ENCODE results near the gene PLEKHM3. TPM values are rescaled to one million over a fixed set of nuclear protein-coding genes. Genes with fewer than 3 reads are reported as not detected.

Gene PLEKHM3
- total and polyA plus RNA-seq, 2 experiments from 2014 or later = 3.9 to 8.8 TPM

DNA sequence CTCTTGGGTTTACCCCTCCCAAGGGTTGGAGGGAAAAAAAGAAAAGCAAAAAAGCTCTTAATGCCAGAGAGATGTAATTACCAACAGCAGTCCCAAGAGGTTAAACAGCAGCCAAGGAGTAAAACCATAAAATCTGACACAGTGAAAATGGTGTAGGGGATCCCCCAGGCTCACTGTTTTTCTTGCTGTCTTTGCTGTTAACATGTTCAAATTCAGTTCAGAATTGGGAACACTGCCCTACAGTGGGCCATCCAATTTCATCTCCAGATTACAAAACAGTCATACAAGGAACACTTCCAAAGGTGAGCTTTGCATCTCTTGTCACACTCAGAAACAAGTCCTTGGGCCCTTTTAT lies 54.5 kb downstream of the PLEKHM3 start (continued):
- TF ChIP-seq ETS1 (IDR thresholded peaks at IDR 0.05) = no peak
- TF ChIP-seq, protein P1, sequence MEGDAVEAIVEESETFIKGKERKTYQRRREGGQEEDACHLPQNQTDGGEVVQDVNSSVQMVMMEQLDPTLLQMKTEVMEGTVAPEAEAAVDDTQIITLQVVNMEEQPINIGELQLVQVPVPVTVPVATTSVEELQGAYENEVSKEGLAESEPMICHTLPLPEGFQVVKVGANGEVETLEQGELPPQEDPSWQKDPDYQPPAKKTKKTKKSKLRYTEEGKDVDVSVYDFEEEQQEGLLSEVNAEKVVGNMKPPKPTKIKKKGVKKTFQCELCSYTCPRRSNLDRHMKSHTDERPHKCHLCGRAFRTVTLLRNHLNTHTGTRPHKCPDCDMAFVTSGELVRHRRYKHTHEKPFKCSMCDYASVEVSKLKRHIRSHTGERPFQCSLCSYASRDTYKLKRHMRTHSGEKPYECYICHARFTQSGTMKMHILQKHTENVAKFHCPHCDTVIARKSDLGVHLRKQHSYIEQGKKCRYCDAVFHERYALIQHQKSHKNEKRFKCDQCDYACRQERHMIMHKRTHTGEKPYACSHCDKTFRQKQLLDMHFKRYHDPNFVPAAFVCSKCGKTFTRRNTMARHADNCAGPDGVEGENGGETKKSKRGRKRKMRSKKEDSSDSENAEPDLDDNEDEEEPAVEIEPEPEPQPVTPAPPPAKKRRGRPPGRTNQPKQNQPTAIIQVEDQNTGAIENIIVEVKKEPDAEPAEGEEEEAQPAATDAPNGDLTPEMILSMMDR (conservative IDR thresholded peaks at IDR 0.05; ENCODE audit: low read depth in 2 of 2) = no peak

DNA sequence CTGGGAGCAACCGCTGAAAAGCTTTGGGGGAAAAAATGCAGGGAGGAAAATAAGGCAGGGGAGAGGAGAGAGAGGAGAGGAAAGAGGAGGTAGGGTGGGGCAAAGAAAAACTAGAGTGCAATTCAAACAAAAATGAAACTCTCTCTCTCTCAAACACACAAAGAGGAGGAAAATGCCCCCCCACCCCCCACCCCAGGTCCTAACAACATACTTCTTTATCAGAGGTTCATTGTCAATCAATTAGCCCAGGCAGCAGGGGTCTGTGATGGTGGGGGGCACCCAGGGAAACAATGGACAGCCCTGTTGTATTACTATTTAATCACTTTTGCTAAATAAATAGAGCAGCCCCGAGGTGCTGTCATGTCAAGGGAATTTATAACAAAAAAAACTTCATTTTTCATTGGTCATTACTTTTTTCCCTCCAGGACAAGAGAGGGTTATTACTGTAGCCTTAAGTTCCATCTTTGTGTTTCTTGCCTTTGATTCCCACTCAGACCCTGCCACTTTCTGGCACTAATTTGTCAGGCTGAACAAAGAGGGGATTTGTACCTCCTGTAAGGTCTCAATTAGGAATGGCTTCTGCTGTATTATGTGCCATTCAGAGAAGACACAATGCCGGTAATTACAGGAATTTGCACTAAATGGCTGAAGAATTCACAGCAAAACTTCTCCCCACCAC lies 55.0 kb downstream of the PLEKHM3 start:
- no peaks in the 10 kb centered on the region for H3K27me3 Mint-ChIP-seq (ENCODE audit: insufficient read depth, low read depth, poor library complexity)
- DNase-seq (ENCODE audit: low spot score) (peak; percentile 67), ATAC-seq (peak; percentile 81)
- Histone ChIP-seq H3K79me2 (replicated peaks; ENCODE audit: insufficient read depth) (no peaks in the 10 kb centered on the region), H3F3A (replicated peaks; ENCODE audit: low read depth) (peaks cover 4% of the 10 kb centered on the region; the same call in 1 of the 2 replicates), H3K4me2 (peak overlapping the region; percentile 68), H2AFZ (no peak overlapping the region), H4K20me1 (replicated peaks; ENCODE audit: insufficient read depth) (no peaks in the 10 kb centered on the region), H3K4me3 (peak overlapping the region; percentile 37), H3K36me3 (ENCODE audit: insufficient read depth) (no peaks in the 10 kb centered on the region), H3K27ac (ENCODE audit: low read depth) (peak overlapping the region; percentile 95), H3K9me2 (ENCODE audit: insufficient read depth) (no peaks in the 10 kb centered on the region), H3K4me1 (ENCODE audit: insufficient read depth) (peaks cover 54% of the 10 kb centered on the region), H3K27me3 (ENCODE audit: insufficient read depth) (no peaks in the 10 kb centered on the region)
- H3K9me3 Mint-ChIP-seq = no peaks in the 10 kb centered on the region
- no peaks in the 10 kb centered on the region for H3K36me3 Mint-ChIP-seq (ENCODE audit: low read depth)
- peaks cover 62% of the 10 kb centered on the region for H3K4me1 Mint-ChIP-seq
- H3K4me3 Mint-ChIP-seq = peak overlapping the region; percentile 49
- TF ChIP-seq CREB1 (CRISPR knock-in tag; IDR thresholded peaks at IDR 0.05; ENCODE audit: low read depth) (no peak; the same call in 1 of the 2 replicates), EZH2 (IDR thresholded peaks at IDR 0.05; ENCODE audit: low read depth, unreplicated experiment) (no peak), NANOG (IDR thresholded peaks at IDR 0.05; ENCODE audit: borderline replicate concordance) (peak; percentile 63), ETS1 (IDR thresholded peaks at IDR 0.05) (no peak)
- peak overlapping the region; percentile 93 for H3K27ac Mint-ChIP-seq

DNA sequence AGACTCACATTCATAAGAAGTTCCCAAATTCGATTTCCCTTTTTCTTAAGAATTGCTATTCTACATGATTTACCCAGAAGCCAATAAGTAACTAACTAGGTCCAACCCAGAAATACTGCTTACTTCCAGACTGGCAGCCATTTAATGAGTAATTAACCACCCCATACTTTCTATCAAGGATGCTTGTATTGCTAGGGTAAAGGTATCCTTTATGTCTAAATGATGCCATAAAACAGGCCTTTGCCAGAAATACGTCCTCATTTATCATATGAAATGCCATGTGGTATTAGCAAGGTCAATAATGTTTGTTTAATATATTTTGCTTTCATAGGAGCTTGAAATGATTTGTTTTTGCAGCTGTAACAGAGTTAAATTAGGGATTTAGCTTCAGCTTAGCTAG lies 56.1 kb downstream of the PLEKHM3 start:
- H3K27ac Mint-ChIP-seq = peak overlapping the region; percentile 93
- DNase-seq (ENCODE audit: low spot score) (no peak), ATAC-seq (no peak)
- Histone ChIP-seq H3K9me2 (ENCODE audit: insufficient read depth) (no peaks in the 10 kb centered on the region), H4K20me1 (replicated peaks; ENCODE audit: insufficient read depth) (no peaks in the 10 kb centered on the region), H3K4me1 (ENCODE audit: insufficient read depth) (peaks cover 56% of the 10 kb centered on the region), H3F3A (replicated peaks; ENCODE audit: low read depth) (peaks cover 4% of the 10 kb centered on the region; the same call in 1 of the 2 replicates), H3K27me3 (ENCODE audit: insufficient read depth) (no peaks in the 10 kb centered on the region), H3K79me2 (replicated peaks; ENCODE audit: insufficient read depth) (no peaks in the 10 kb centered on the region), H3K27ac (ENCODE audit: low read depth) (peak overlapping the region; percentile 95), H3K4me2 (peak overlapping the region; percentile 68), H2AFZ (no peak overlapping the region), H3K4me3 (peak overlapping the region; percentile 37; the same call in 1 of the 2 replicates), H3K36me3 (ENCODE audit: insufficient read depth) (no peaks in the 10 kb centered on the region)
- H3K4me3 Mint-ChIP-seq = no peak overlapping the region; the same call in 2 of the 3 replicates
- no peaks in the 10 kb centered on the region for H3K27me3 Mint-ChIP-seq (ENCODE audit: insufficient read depth, low read depth, poor library complexity)
- H3K36me3 Mint-ChIP-seq (ENCODE audit: low read depth) = no peaks in the 10 kb centered on the region
- peaks cover 63% of the 10 kb centered on the region for H3K4me1 Mint-ChIP-seq
- no peaks in the 10 kb centered on the region for H3K9me3 Mint-ChIP-seq
- TF ChIP-seq, protein P2, sequence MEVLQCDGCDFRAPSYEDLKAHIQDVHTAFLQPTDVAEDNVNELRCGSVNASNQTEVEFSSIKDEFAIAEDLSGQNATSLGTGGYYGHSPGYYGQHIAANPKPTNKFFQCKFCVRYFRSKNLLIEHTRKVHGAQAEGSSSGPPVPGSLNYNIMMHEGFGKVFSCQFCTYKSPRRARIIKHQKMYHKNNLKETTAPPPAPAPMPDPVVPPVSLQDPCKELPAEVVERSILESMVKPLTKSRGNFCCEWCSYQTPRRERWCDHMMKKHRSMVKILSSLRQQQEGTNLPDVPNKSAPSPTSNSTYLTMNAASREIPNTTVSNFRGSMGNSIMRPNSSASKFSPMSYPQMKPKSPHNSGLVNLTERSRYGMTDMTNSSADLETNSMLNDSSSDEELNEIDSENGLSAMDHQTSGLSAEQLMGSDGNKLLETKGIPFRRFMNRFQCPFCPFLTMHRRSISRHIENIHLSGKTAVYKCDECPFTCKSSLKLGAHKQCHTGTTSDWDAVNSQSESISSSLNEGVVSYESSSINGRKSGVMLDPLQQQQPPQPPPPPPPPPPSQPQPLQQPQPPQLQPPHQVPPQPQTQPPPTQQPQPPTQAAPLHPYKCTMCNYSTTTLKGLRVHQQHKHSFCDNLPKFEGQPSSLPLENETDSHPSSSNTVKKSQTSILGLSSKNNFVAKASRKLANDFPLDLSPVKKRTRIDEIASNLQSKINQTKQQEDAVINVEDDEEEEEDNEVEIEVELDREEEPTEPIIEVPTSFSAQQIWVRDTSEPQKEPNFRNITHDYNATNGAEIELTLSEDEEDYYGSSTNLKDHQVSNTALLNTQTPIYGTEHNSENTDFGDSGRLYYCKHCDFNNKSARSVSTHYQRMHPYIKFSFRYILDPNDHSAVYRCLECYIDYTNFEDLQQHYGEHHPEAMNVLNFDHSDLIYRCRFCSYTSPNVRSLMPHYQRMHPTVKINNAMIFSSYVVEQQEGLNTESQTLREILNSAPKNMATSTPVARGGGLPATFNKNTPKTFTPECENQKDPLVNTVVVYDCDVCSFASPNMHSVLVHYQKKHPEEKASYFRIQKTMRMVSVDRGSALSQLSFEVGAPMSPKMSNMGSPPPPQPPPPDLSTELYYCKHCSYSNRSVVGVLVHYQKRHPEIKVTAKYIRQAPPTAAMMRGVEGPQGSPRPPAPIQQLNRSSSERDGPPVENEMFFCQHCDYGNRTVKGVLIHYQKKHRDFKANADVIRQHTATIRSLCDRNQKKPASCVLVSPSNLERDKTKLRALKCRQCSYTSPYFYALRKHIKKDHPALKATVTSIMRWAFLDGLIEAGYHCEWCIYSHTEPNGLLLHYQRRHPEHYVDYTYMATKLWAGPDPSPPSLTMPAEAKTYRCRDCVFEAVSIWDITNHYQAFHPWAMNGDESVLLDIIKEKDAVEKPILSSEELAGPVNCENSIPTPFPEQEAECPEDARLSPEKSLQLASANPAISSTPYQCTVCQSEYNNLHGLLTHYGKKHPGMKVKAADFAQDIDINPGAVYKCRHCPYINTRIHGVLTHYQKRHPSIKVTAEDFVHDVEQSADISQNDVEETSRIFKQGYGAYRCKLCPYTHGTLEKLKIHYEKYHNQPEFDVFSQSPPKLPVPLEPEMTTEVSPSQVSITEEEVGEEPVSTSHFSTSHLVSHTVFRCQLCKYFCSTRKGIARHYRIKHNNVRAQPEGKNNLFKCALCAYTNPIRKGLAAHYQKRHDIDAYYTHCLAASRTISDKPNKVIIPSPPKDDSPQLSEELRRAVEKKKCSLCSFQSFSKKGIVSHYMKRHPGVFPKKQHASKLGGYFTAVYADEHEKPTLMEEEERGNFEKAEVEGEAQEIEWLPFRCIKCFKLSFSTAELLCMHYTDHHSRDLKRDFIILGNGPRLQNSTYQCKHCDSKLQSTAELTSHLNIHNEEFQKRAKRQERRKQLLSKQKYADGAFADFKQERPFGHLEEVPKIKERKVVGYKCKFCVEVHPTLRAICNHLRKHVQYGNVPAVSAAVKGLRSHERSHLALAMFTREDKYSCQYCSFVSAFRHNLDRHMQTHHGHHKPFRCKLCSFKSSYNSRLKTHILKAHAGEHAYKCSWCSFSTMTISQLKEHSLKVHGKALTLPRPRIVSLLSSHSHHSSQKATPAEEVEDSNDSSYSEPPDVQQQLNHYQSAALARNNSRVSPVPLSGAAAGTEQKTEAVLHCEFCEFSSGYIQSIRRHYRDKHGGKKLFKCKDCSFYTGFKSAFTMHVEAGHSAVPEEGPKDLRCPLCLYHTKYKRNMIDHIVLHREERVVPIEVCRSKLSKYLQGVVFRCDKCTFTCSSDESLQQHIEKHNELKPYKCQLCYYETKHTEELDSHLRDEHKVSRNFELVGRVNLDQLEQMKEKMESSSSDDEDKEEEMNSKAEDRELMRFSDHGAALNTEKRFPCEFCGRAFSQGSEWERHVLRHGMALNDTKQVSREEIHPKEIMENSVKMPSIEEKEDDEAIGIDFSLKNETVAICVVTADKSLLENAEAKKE (CRISPR knock-in tag; IDR thresholded peaks at IDR 0.05) = no peak
- TF ChIP-seq ZNF114 (CRISPR knock-in tag; IDR thresholded peaks at IDR 0.05) = no peak
- TF ChIP-seq ZNF331 (CRISPR knock-in tag; IDR thresholded peaks at IDR 0.05; ENCODE audit: low read depth) = no peak
- TF ChIP-seq STAT1 (IDR thresholded peaks at IDR 0.05; ENCODE audit: unreplicated experiment) = no peak

Data from GM23338 (cell line).